ENCODE data around the gene SLC2A5.

The SLC2A5 gene

DNA sequence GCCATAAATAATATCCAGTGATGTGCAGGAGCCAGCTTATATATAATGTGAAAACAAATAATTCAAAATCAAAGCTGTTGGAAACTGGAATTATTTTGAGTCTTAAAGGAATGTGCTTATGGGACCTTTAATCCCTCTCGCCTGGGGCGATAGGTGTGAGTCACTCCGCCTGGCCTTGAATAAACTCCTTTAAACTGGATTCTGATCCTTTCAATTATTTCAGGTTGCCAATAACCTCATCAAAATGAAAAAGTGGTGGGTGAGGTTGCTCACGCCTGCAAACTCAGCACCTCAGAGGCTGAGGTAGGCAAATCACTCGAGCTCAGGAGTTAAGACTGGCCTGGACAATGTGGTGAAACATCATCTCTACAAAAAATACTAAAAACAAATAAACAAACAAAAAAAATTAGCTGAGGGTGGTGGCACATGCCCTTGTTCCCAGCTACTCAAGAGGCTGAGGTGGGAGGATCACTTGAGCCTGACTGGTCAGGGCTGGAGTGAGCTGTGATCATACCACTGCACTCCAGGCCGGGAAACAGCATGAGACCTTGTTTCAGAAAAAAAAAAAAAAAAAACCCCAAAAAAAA is 11.4 kb upstream of the SLC2A5 start:
- no peak overlapping the region for H3K4me3 ChIP-seq (ENCODE audit: low read length)
- no peak for TF ChIP-seq CTCF (conservative IDR thresholded peaks at IDR 0.05; ENCODE audit: low read depth, low read length)
- DNase-seq (ENCODE audit: low read depth): peak; percentile 97

DNA sequence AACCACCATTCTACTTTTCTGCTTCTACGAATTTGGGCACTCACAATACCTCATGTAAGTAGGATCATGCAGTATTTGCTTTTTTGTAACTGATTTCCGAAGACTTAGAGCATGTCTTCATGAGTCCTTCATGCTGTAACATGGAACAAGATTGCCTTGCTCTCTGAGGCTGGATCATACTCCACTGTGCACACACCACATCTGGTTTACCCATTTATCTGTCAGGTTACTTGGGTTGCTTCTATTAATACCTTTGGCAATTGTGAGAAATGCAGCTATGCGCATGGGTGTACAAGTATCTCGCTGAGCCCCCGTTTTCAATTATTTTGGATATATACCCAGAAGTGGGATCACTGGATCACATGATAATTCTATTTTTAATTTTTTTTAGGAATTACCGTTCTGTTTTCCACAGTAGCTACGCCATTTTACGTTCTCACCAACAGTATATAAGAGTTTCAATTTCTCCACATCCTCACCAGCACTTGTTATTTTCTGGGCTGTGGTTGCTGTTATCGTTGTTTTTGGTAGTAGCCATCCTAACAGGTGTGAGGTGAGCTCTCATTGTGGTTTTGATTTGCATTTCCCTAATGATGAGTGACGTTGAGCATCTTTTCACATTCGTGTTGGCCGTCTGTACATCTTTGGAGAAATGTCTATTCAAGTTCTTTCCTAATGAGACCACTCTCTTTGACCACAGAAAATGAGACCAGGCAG is 10.7 kb upstream of the SLC2A5 start:
- DNase-seq (ENCODE audit: low read depth): no peak
- TF ChIP-seq CTCF (conservative IDR thresholded peaks at IDR 0.05; ENCODE audit: low read depth, low read length): no peak
- no peak overlapping the region for H3K4me3 ChIP-seq (ENCODE audit: low read length)

DNA sequence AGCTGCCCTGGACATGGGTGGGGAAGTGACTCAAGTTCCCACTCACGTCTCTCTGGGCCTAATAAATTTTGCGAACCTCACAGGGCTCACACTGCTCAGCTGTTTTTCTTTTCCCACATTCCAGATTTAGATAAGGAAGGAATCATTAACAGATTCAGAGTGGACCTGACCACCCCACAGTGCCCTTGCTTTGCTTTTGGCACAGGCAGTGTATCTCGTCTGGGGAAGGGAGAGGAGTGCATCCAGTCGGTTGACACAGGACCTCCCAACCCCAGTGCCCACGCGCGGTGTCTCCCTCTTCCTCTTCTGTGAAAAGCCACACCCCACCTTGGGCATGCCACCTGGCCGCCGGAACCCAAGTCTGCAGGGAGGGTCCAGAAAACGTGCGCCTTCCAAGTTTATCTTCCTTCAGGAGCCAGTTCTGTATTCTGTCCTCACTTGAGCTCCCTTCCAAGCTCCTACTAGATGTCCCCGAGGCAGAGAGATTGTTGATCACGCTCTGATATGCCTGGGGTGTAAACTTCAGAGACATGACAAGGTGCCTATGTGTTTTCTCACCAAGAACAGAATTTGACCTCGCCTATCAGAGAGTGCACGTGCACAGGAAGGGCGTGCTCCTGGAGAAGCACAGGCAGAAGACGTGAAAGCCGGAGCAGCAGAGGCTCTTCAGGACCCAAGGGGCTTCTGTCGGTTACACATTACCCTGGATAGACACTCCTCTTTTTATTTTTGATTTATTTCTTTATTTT is 9.5 kb upstream of the SLC2A5 start:
- no peak for DNase-seq (ENCODE audit: low read depth)
- TF ChIP-seq CTCF (conservative IDR thresholded peaks at IDR 0.05; ENCODE audit: low read depth, low read length): no peak

DNA sequence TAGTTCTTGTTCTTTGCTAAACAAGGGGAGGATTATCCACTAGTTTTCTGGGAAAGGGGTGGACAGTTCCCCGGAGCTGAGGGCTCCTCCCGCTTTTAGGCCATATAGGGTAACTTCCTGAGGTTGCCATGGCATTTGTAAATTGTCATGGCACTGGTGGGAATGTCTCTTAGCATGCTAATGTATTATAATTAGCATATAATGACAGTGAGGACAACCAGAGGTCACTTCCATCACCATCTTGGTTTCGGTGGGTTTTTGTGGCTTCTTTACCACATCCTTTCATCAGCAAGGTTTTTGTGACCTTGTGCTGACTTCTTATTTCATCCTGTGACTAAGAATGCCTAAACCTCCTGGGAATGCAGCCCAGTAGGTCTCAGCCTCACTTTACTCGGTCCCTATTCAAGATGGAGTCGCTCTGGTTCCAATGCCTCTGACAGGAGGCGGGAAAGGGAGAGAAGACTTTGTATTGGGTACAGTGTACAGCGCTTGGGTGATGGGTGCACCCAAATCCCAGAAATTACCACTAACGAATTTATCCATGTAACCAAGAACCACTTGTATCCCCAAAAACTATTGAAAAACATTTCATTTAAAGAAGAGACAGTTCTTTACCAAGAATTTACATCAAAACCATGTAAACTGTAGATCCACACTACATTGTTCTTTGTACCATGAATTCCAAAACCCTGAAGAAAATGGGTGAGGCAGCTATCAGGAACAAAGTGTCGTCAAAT is 8.7 kb upstream of the SLC2A5 start:
- no peak for TF ChIP-seq CTCF (conservative IDR thresholded peaks at IDR 0.05; ENCODE audit: low read depth, low read length)
- no peak overlapping the region for H3K4me3 ChIP-seq (ENCODE audit: low read length)
- DNase-seq (ENCODE audit: low read depth): peak; percentile 61

More for the DNA sequence above, 9.5 kb upstream of the SLC2A5 start:
- no peak overlapping the region for H3K4me3 ChIP-seq (ENCODE audit: low read length)

- H3K4me3 ChIP-seq (ENCODE audit: low read length): no peak overlapping the region
- no peak for DNase-seq (ENCODE audit: low read depth)
- TF ChIP-seq CTCF (conservative IDR thresholded peaks at IDR 0.05; ENCODE audit: low read depth, low read length): no peak
These were observed 5.6 kb upstream of the SLC2A5 start for GRCh38 chr1:9075022-9075421.

- no peak for TF ChIP-seq CTCF (conservative IDR thresholded peaks at IDR 0.05; ENCODE audit: low read depth, low read length)
- no peak for DNase-seq (ENCODE audit: low read depth)
- no peak overlapping the region for H3K4me3 ChIP-seq (ENCODE audit: low read length)
These were observed 3.7 kb upstream of the SLC2A5 start for GRCh38 chr1:9073143-9073542.
